Stimulated activated naive CD8-positive, alpha-beta T cell treated with anti-CD3 and anti-CD28 coated beads, Interleukin-15, Interleukin-2, amounts not matched to agents 100 ng/mL and 50 ng/mL, for 24 hours (primary cell): ENCODE results near the gene SLC6A6.

Experiments
- H3K27ac Mint-ChIP-seq: one replicate; pipeline ENCODE4 v1.8.0; 2021; ENCODE audit warnings: mild to moderate bottlenecking, mixed read lengths
- H3K27me3 Mint-ChIP-seq: one replicate; pipeline ENCODE4 v1.8.0; 2021; ENCODE audit warnings: mixed read lengths
- H3K36me3 Mint-ChIP-seq: one replicate; pipeline ENCODE4 v1.8.0; 2021; ENCODE audit warnings: low read depth, mixed read lengths
- H3K4me1 Mint-ChIP-seq: one replicate; pipeline ENCODE4 v1.8.0; 2021; ENCODE audit warnings: low read depth, mixed read lengths
- H3K4me3 Mint-ChIP-seq: one replicate; pipeline ENCODE4 v1.8.0; 2021; ENCODE audit warnings: mild to moderate bottlenecking, mixed read lengths
- H3K9me3 Mint-ChIP-seq: one replicate; pipeline ENCODE4 v1.8.0; 2021; ENCODE audit warnings: mixed read lengths

The SLC6A6 gene

GRCh38 chr3:14503706-14504065 lies 101.3 kb downstream of the SLC6A6 start:
- no peak overlapping the region for H3K4me3 Mint-ChIP-seq
- H3K27me3 Mint-ChIP-seq: peaks cover 10% of the 10 kb centered on the region
- H3K27ac Mint-ChIP-seq: no peak overlapping the region
- no peaks in the 10 kb centered on the region for H3K36me3 Mint-ChIP-seq
- peaks cover 9% of the 10 kb centered on the region for H3K9me3 Mint-ChIP-seq
- no peaks in the 10 kb centered on the region for H3K4me1 Mint-ChIP-seq

DNA sequence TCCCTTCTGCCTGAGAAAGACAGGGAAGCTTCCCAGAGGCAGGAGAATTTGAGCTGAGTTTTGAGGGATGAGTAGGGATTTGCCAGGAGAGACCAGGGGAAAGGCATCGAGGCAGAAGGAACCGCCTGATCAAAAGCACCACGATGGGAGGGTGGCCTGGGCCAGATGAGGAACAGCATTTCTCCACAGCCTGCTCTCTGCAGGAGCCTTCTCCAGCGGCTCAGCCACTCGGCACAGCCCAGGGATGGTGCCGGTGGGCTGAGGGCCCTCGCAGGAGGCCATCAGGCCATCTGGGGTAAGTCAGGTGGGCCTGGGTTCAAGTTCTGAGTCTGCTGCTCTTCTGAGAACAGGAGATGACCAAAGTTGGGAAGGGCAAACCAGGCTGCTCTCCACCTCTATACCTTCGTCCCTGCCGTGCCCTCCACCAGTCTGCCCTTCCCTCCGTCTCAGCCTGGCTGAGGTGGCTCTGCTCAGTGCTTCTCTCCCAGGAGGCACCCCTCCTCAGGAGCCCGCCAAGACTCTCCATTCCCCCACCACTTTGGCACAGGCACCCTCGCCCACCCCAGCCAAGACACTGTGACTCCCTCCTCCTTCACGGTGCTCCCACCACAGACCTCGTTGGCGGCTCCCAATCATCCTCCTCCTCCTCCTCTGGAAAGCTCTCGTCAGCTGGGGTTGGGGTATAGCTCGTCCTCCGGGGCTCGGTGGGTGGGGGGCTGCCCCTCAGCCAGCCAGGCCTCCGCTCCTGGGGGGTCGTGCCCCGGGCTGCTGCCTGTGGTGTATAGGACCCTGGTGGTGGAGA lies 102.8 kb downstream of the SLC6A6 start:
- Mint-ChIP-seq H3K4me1 (no peaks in the 10 kb centered on the region), H3K9me3 (peaks cover 9% of the 10 kb centered on the region), H3K27me3 (peaks cover 10% of the 10 kb centered on the region), H3K4me3 (no peak overlapping the region), H3K27ac (no peak overlapping the region), H3K36me3 (no peaks in the 10 kb centered on the region)

DNA sequence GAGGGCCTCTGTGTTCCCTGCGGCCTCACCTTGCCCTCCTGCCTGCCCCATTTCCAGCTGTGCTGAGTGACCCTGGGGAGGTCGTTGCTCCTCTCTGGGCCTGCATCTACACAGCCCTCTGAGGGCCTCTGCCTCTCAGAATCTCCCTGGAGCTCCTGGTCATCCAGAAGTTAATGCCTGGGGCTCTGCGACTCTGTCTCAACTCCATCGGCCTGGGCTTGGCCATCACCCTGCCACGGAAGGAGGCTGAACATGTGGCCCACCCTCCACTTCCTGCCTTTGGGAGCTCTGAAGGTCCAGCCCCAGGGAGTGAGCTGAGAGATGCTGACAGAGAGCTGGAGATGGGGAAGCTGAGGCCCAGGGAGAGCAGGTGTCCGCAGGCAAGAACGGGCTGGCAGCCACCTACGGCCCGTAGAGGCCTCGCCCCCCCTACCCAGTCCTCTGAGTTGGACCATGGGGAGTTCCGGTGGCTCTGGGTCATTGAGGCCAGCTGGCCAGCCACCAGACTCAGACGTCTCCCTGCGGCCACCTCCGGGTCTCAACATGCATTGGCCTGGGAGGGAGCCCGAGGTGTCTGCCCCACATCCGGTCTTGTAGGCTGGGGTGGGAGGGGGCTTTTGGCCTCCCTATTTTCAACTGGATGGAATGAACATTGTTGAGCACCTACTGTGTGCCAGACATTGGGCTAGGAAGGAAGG lies 103.5 kb downstream of the SLC6A6 start:
- Mint-ChIP-seq H3K27ac (no peak overlapping the region), H3K36me3 (no peaks in the 10 kb centered on the region), H3K4me1 (no peaks in the 10 kb centered on the region), H3K27me3 (peaks cover 10% of the 10 kb centered on the region), H3K4me3 (no peak overlapping the region), H3K9me3 (peaks cover 9% of the 10 kb centered on the region)

DNA sequence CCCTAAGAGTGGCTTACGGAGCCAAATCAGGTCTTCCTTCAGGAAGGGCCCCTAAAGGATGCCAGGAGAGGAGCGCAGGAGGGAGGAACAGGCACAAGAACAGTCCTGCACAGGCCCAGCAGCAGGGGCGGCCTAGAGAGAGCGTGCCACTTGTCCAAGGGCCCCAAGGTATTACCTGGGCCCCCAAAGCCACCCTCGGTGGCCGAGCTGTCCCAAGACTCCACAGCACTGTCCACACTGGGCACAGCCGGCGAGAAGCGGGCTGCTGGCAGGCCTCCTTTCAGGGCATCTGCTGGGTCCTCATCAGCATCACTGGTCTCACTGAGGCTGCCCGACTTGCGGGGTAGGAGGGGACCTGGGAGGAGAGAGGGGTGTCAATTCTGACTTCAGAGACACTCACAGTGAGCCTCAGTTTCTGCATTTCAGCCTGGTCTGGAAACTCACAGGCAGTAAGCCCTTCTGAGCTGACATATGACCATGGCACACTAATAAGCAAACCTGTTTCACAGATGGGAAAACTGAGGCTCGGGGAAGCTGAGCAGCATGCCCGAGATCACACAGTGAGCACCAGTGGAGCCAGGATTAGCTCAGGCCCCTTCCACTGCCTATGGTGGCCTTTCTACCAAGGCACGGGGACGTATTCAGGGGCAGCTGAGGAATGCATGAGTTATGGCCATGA lies 104.4 kb downstream of the SLC6A6 start:
- no peaks in the 10 kb centered on the region for H3K4me1 Mint-ChIP-seq
- no peak overlapping the region for H3K27ac Mint-ChIP-seq
- H3K36me3 Mint-ChIP-seq: no peaks in the 10 kb centered on the region
- H3K9me3 Mint-ChIP-seq: peaks cover 9% of the 10 kb centered on the region
- no peak overlapping the region for H3K4me3 Mint-ChIP-seq
- peaks cover 10% of the 10 kb centered on the region for H3K27me3 Mint-ChIP-seq

DNA sequence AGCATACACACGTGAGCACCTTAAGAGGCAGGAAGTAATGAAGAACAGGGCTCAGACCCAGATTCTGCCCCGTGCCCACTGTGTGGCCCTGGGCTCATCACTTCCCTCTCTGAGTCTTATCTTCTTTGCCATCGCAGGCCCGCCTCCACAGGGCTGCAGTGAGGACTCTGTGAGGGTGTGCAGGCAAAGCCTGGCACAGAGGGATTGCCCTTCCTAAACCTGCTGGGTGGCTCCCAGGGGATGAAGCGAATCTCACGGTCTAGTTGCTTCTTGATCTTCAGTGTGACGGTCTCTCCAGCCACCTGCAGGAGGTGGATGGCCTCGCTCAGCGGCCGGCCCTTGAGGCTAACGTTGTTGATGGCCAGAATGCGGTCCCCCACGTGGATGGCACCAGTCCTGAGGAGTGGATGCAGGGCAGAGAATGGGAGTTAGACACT lies 104.9 kb downstream of the SLC6A6 start:
- Mint-ChIP-seq H3K36me3 (no peaks in the 10 kb centered on the region), H3K4me1 (no peaks in the 10 kb centered on the region), H3K9me3 (peaks cover 9% of the 10 kb centered on the region), H3K4me3 (no peak overlapping the region), H3K27ac (no peak overlapping the region), H3K27me3 (peaks cover 10% of the 10 kb centered on the region)

DNA sequence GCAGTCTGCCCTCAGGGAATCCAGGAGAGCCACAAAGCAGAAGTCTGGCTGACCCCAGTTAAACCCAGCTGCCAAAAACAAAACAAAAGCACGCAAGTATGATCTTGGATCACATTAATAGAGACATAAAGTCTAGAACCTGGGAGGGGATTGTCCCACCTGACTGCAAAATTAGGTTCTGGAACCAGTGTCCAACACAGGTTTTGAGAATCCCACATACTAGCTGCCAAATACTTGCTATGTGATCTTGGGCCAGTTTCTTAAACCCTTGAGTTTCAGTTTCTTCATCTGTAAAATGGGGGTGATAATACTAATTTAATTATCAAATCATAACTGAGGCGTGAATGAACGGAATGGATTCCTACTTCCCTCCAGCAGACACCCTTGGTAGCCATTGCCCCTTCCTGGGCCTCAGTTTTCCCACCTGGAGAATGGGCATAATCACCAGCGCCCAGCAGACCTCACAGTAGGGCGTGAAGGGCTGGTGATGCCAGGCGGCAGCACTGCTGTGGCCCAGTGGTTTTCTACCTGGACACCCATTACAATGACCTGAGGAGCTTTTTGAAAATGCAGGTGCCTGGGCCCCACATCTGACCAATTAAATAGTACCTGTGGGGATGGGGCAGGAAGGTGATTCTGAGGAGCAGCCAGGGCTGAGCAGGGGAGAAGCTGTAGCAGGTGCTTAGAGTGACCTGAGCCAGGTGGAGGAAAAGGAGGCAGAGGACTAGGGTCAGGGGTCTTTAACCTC lies 105.5 kb downstream of the SLC6A6 start:
- Mint-ChIP-seq H3K4me3 (no peak overlapping the region), H3K27ac (no peak overlapping the region)

GRCh38 chr3:14508505-14508819 lies 106.1 kb downstream of the SLC6A6 start:
- Mint-ChIP-seq H3K9me3 (no peaks in the 10 kb centered on the region), H3K4me1 (no peaks in the 10 kb centered on the region), H3K36me3 (no peaks in the 10 kb centered on the region), H3K4me3 (no peak overlapping the region), H3K27ac (no peak overlapping the region), H3K27me3 (peaks cover 10% of the 10 kb centered on the region)

More for the DNA sequence above, 105.5 kb downstream of the SLC6A6 start:
- peaks cover 10% of the 10 kb centered on the region for H3K27me3 Mint-ChIP-seq
- H3K9me3 Mint-ChIP-seq: peaks cover 5% of the 10 kb centered on the region
- H3K4me1 Mint-ChIP-seq: no peaks in the 10 kb centered on the region
- no peaks in the 10 kb centered on the region for H3K36me3 Mint-ChIP-seq

- no peaks in the 10 kb centered on the region for H3K36me3 Mint-ChIP-seq
- no peak overlapping the region for H3K4me3 Mint-ChIP-seq
- peaks cover 10% of the 10 kb centered on the region for H3K27me3 Mint-ChIP-seq
- no peaks in the 10 kb centered on the region for H3K4me1 Mint-ChIP-seq
- H3K27ac Mint-ChIP-seq: no peak overlapping the region
- no peaks in the 10 kb centered on the region for H3K9me3 Mint-ChIP-seq
These were observed 106.8 kb downstream of the SLC6A6 start for GRCh38 chr3:14508966-14509795.

DNA sequence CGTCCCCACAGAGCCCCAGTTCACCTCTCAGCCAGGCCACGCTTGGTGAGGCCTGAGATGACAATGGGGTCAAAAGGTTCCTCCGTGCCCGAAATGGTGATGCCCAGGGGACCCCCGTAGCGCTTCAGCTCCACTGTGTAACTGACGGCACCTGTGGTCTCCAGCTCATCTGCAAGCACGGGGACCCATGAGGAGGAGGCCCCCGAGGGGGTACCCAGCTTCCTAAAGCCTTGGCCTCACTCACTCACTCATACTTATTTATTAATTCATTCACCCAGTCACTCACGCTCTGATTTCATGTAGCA lies 107.3 kb downstream of the SLC6A6 start:
- no peak overlapping the region for H3K27ac Mint-ChIP-seq
- H3K36me3 Mint-ChIP-seq: no peaks in the 10 kb centered on the region
- H3K9me3 Mint-ChIP-seq: no peaks in the 10 kb centered on the region
- peaks cover 10% of the 10 kb centered on the region for H3K27me3 Mint-ChIP-seq
- H3K4me3 Mint-ChIP-seq: no peak overlapping the region
- H3K4me1 Mint-ChIP-seq: no peaks in the 10 kb centered on the region

- H3K27me3 Mint-ChIP-seq: peaks cover 10% of the 10 kb centered on the region
These were observed 108.6 kb downstream of the SLC6A6 start for GRCh38 chr3:14510838-14511622.

DNA sequence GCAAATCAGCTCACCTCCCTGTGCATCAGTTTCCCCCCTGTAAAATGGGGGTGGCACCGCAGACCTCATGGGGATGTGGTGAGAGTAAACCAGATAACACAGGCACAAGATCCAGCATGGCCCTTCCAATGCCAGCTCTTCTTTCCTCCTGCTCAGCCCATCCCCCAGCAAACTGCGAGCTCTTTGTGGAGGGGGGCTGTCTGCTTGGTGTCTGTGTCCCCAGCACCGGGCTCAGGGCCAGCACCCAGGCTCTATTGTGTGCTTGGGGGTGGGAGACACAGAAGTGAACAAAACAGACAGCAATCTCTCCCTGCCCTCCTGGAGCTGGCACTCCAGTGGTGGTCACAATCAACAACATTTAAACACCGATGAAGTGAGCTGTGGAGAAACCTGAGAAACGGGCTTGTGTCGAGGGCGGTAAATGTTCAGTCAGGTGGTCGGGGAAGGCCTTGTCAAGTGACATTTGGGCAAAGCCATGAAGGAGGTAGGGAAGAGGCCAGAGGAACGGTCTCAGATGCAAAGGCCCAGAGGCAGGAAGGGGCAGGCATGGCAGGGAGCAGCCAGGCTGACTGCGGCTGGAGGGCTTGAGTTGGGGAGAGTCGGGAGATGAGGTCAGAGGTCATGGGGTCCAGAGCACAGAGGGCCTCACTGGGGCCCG lies 109.3 kb downstream of the SLC6A6 start:
- no peaks in the 10 kb centered on the region for H3K36me3 Mint-ChIP-seq
- H3K27me3 Mint-ChIP-seq: peaks cover 10% of the 10 kb centered on the region
- H3K4me3 Mint-ChIP-seq: no peak overlapping the region
- no peaks in the 10 kb centered on the region for H3K9me3 Mint-ChIP-seq
- no peaks in the 10 kb centered on the region for H3K4me1 Mint-ChIP-seq
- no peak overlapping the region for H3K27ac Mint-ChIP-seq

More at GRCh38 chr3:14510838-14511622, 108.6 kb downstream of the SLC6A6 start:
- no peak overlapping the region for H3K4me3 Mint-ChIP-seq
- H3K27ac Mint-ChIP-seq: no peak overlapping the region
- no peaks in the 10 kb centered on the region for H3K9me3 Mint-ChIP-seq
- no peaks in the 10 kb centered on the region for H3K4me1 Mint-ChIP-seq
- H3K36me3 Mint-ChIP-seq: no peaks in the 10 kb centered on the region

- Mint-ChIP-seq H3K4me3 (no peak overlapping the region), H3K36me3 (no peaks in the 10 kb centered on the region), H3K4me1 (no peaks in the 10 kb centered on the region), H3K27ac (no peak overlapping the region), H3K27me3 (peaks cover 10% of the 10 kb centered on the region), H3K9me3 (no peaks in the 10 kb centered on the region)
These were observed 110.0 kb downstream of the SLC6A6 start for GRCh38 chr3:14512281-14512941.

- Mint-ChIP-seq H3K27me3 (peaks cover 6% of the 10 kb centered on the region), H3K36me3 (no peaks in the 10 kb centered on the region), H3K27ac (no peak overlapping the region), H3K4me3 (no peak overlapping the region), H3K9me3 (no peaks in the 10 kb centered on the region), H3K4me1 (no peaks in the 10 kb centered on the region)
These were observed 110.5 kb downstream of the SLC6A6 start for GRCh38 chr3:14512942-14513327.
